IMR-90 (cell line): ENCODE results near the gene GZMB. TPM values are rescaled to one million over a fixed set of nuclear protein-coding genes. Genes with fewer than 3 reads are reported as not detected.

ENCODE experiments used
- ATAC-seq: fragments of 200-7000 bp; cut with Tn5 transposase; 2 replicates; pipeline ENCODE4 v1.9.1; 2020; ENCODE audit warnings: low read depth, mild to moderate bottlenecking, moderate library complexity
- BruUV-seq: library from RNA; stranded (reverse); fragments of 400-500 nt; replicated peaks from 2 replicates; lab custom pipeline; 2021; lab: Mats Ljungman, UMichigan
- CTCF ChIA-PET: fragments of 300-600 bp; formaldehyde crosslinking; extraction: SDS; loops from one replicate; lab custom pipeline; 2021; ENCODE audit warnings: antibody characterized with exemption; lab: Yijun Ruan, JAX
- POLR2A ChIA-PET: fragments of 300-600 bp; sonication (Branson Sonifier 250); formaldehyde crosslinking; loops from one replicate; lab custom pipeline; 2022; ENCODE audit warnings: antibody characterized with exemption; ENCODE audit not compliant: unreplicated experiment; lab: Charles Lee
- DNase-seq: peaks from one replicate; pipeline ENCODE4 v3.0.0; 2013
- H2AFZ ChIP-seq: replicated peaks from 2 replicates; pipeline ENCODE3; 2013; ENCODE audit warnings: low read length, mild to moderate bottlenecking; ENCODE audit not compliant: poor library complexity
- H2AK5ac ChIP-seq: 2 replicates; pipeline ENCODE4 v1.6.1; 2013; ENCODE audit warnings: low read depth, low read length, inconsistent platforms
- H2AK9ac ChIP-seq: replicated peaks from 2 replicates; pipeline ENCODE3; 2013; ENCODE audit warnings: mild to moderate bottlenecking, low read depth, low read length, moderate library complexity; ENCODE audit not compliant: poor library complexity
- H2BK120ac ChIP-seq: 2 replicates; pipeline ENCODE4 v1.6.1; 2013; ENCODE audit warnings: low read depth, low read length, inconsistent platforms
- H2BK15ac ChIP-seq: 3 replicates; pipeline ENCODE4 v1.6.1; 2013; ENCODE audit warnings: low read depth, low read length, inconsistent platforms
- H2BK20ac ChIP-seq: 2 replicates; pipeline ENCODE4 v1.6.1; 2013; ENCODE audit warnings: low read depth, mild to moderate bottlenecking, inconsistent platforms, low read length, moderate library complexity
- H2BK5ac ChIP-seq: 2 replicates; pipeline ENCODE4 v1.6.1; 2013; ENCODE audit warnings: mild to moderate bottlenecking, low read depth, low read length, inconsistent platforms; ENCODE audit not compliant: poor library complexity, severe bottlenecking
- H3K14ac ChIP-seq: replicated peaks from 2 replicates; pipeline ENCODE4 v1.6.1; 2013; ENCODE audit warnings: low read depth, low read length, inconsistent platforms
- H3K18ac ChIP-seq: 2 replicates; pipeline ENCODE4 v1.6.1; 2013; ENCODE audit warnings: low read depth, low read length, control low read depth
- H3K23ac ChIP-seq: 2 replicates; pipeline ENCODE4 v1.6.1; 2013; ENCODE audit warnings: low read depth, low read length, inconsistent platforms
- H3K27ac ChIP-seq: 2 replicates; pipeline ENCODE4 v1.5.1; 2013; ENCODE audit warnings: mild to moderate bottlenecking, control low read depth, low read length; ENCODE audit not compliant: insufficient read depth
- H3K27me3 ChIP-seq: 2 replicates; pipeline ENCODE4 v1.6.1; 2013; ENCODE audit warnings: low read length; ENCODE audit not compliant: control insufficient read depth, insufficient read depth
- H3K36me3 ChIP-seq: 2 replicates; pipeline ENCODE4 v1.6.1; 2013; ENCODE audit warnings: low read length, mixed read lengths; ENCODE audit not compliant: control insufficient read depth, insufficient read depth
- H3K4ac ChIP-seq: 2 replicates; pipeline ENCODE4 v1.6.1; 2013; ENCODE audit warnings: low read depth, low read length, inconsistent platforms
- H3K4me1 ChIP-seq: 2 replicates; pipeline ENCODE4 v1.6.1; 2013; ENCODE audit warnings: low read length, mixed read lengths; ENCODE audit not compliant: control insufficient read depth, insufficient read depth
- H3K4me2 ChIP-seq: 2 replicates; pipeline ENCODE4 v1.6.1; 2013; ENCODE audit warnings: low read depth, mild to moderate bottlenecking, control low read depth, low read length, moderate library complexity
- H3K4me3 ChIP-seq: 2 replicates; pipeline ENCODE4 v1.5.1; 2013; ENCODE audit warnings: low read depth, mild to moderate bottlenecking, control low read depth, low read length, moderate library complexity; ENCODE audit not compliant: insufficient read depth
- H3K56ac ChIP-seq: 2 replicates; pipeline ENCODE4 v1.6.1; 2013; ENCODE audit warnings: low read length, inconsistent platforms; ENCODE audit not compliant: insufficient read depth; ENCODE audit errors: extremely low read depth
- H3K79me1 ChIP-seq, 2 experiments: 2 replicates each; pipeline ENCODE4 v1.6.1; 2013; ENCODE audit warnings: low read length in 2 of 2, inconsistent platforms in 1 of 2, low read depth in 1 of 2
- H3K9ac ChIP-seq: 2 replicates; pipeline ENCODE4 v1.6.1; 2013; ENCODE audit warnings: low read depth, low read length, control low read depth
- H3K9me1 ChIP-seq: 2 replicates; pipeline ENCODE4 v1.6.1; 2013; ENCODE audit warnings: low read length, inconsistent platforms; ENCODE audit not compliant: insufficient read depth
- H3K9me3 ChIP-seq: 2 replicates; pipeline ENCODE4 v1.6.1; 2013; ENCODE audit warnings: low read length; ENCODE audit not compliant: control insufficient read depth, insufficient read depth
- H4K20me1 ChIP-seq: 2 replicates; pipeline ENCODE4 v1.6.1; 2013; ENCODE audit warnings: low read length, inconsistent platforms; ENCODE audit not compliant: insufficient read depth
- H4K5ac ChIP-seq: 2 replicates; pipeline ENCODE4 v1.6.1; 2013; ENCODE audit warnings: mild to moderate bottlenecking, low read depth, low read length, control low read depth
- H4K8ac ChIP-seq, 2 experiments: 2 replicates each; pipeline ENCODE4 v1.6.1; 2013; ENCODE audit warnings: low read depth in 2 of 2, low read length in 2 of 2, control low read depth in 1 of 2, inconsistent platforms in 1 of 2
- H4K91ac ChIP-seq: 2 replicates; pipeline ENCODE4 v1.6.1; 2013; ENCODE audit warnings: low read depth, low read length, inconsistent platforms; ENCODE audit not compliant: insufficient read depth
- FOS ChIP-seq: fragments of 150-350 bp; IDR thresholded peaks from 2 replicates; pipeline ENCODE4 v1.6.1; 2016; ENCODE audit warnings: low read depth, low read length
- MAZ ChIP-seq: IDR thresholded peaks from 2 replicates; pipeline ENCODE4 v1.6.1; 2012; ENCODE audit warnings: low read depth, mild to moderate bottlenecking, low read length, improper control_type of control experiment, moderate library complexity, borderline replicate concordance
- NFE2L2 ChIP-seq: fragments of 150-350 bp; IDR thresholded peaks from 2 replicates; pipeline ENCODE4 v1.6.1; 2016; ENCODE audit warnings: low read depth, mild to moderate bottlenecking, low read length
- POLR2A ChIP-seq: IDR thresholded peaks from 2 replicates; pipeline ENCODE4 v1.6.1; 2012; ENCODE audit warnings: mild to moderate bottlenecking, low read depth, low read length
- RFX5 ChIP-seq: IDR thresholded peaks from 2 replicates; pipeline ENCODE4 v1.8.0; 2012; ENCODE audit warnings: low read depth, mild to moderate bottlenecking, low read length, moderate library complexity
- WGBS, 2 experiments: methylation state at CpG; one replicate each; pipeline versions ENCODE4 v1.1.5 to v1.1.7; 2013; ENCODE audit warnings: missing lambda C conversion rate in 2 of 2; ENCODE audit not compliant: insufficient read length in 1 of 2; ENCODE audit errors: extremely low coverage in 2 of 2; 5-methylcytosine and 5-hydroxymethylcytosine counted together
- dilution Hi-C: fragments of 300-500 bp; cut with HindIII; formaldehyde crosslinking; loops from one replicate; pipeline ENCODE4 v1.14.3; 2018; ENCODE audit warnings: low sequenced_read_pairs; ENCODE audit not compliant: unreplicated experiment
- in situ Hi-C: fragments of 300-500 bp; cut with MboI; formaldehyde crosslinking; loops from 3 replicates; pipeline ENCODE4 v1.14.3; 2019; ENCODE audit warnings: low sequenced_read_pairs, inconsistent platforms, mixed read lengths
- intact Hi-C: fragments of 100-400 bp; cut with micrococcal nuclease; formaldehyde crosslinking; loops from 2 replicates; pipeline ENCODE4 v1.10.0; 2022
- polyA plus RNA-seq, 3 experiments: library from polyadenylated mRNA; depleted of rRNA; stranded (reverse); fragments of >200 nt; gene quantifications; 2 replicates each; pipeline ENCODE4 v1.2.3, GENCODE V29; 2012; ENCODE audit warnings: low replicate concordance in 1 of 3
- total RNA-seq: library from RNA; depleted of rRNA; stranded (reverse); fragments of >200 nt; gene quantifications from 2 replicates; pipeline ENCODE4 v1.2.3, GENCODE V29; 2012

Gene GZMB
- total and polyA plus RNA-seq, 2 of the 4 experiments (the other 2 are of a cell fraction), result not detected

DNA sequence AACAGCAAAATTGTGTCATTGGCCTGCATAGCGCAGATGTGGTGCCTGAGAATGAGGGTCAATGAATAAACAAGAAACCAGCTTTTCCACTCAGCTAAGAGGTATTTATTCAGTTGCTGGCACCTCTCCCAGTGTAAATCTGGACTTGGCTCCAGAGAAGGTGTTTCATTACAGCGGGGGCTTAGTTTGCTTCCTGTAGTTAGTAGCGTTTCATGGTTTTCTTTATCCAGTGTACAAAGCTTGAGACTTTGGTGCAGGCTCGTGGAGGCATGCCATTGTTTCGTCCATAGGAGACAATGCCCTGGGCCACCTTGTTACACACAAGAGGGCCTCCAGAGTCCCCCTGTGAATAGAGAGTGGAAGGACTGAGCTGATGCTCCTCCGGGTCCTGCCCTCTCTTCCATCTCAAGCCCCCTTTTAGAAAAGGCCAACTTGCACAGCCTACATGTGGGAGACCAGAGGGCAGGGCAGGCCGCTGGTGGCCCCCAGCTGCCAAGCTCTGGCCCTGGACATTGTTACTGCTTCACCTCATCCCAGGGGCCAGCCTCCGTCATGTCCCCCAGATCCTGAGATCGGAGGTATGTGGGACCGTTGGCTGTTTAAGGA lies 3.0 kb downstream of the GZMB start:
- no peaks in the 10 kb centered on the region for H3K27me3 ChIP-seq
- H2BK120ac ChIP-seq, result no peak overlapping the region
- no peak overlapping the region for H4K8ac ChIP-seq
- no peak overlapping the region for H4K91ac ChIP-seq
- H3K4me1 ChIP-seq, result no peaks in the 10 kb centered on the region
- 79% methylated on average over 2 of the region's 10 CpGs; no CpG with 5 or more reads in 1 of the 2 experiments for WGBS, 2 experiments
- no peak overlapping the region for H4K5ac ChIP-seq
- POLR2A ChIA-PET, result no interaction called here
- no peak overlapping the region for H2BK20ac ChIP-seq
- no peak overlapping the region for H3K23ac ChIP-seq
- no peak overlapping the region for H2AFZ ChIP-seq
- no peak overlapping the region for H3K4me2 ChIP-seq
- no peak overlapping the region for H3K18ac ChIP-seq
- CTCF ChIA-PET, result no interaction called here
- H3K9me1 ChIP-seq, result no peaks in the 10 kb centered on the region
- no peak overlapping the region for H2AK9ac ChIP-seq
- H3K14ac ChIP-seq, result no peak overlapping the region
- H3K27ac ChIP-seq, result no peak overlapping the region
- no peaks in the 10 kb centered on the region for H4K20me1 ChIP-seq
- no peaks in the 10 kb centered on the region for H3K79me1 ChIP-seq
- dilution Hi-C loops (no loop called here), intact Hi-C loops (no loop called here), in situ Hi-C loops (no loop called here)
- no peak overlapping the region for H2AK5ac ChIP-seq
- no peaks in the 10 kb centered on the region for H3K9me3 ChIP-seq
- TF ChIP-seq NFE2L2, result no peak
- no peak for TF ChIP-seq MAZ
- TF ChIP-seq POLR2A, result no peak
- no peak for TF ChIP-seq FOS
- no peak for TF ChIP-seq RFX5
- peak; percentile 67 for DNase-seq
- no peak overlapping the region for H3K9ac ChIP-seq
- H3K56ac ChIP-seq, result no peak overlapping the region
- no peak overlapping the region for H3K4ac ChIP-seq
- no TSS peak for BruUV-seq
- no peak overlapping the region for H2BK5ac ChIP-seq
- H3K36me3 ChIP-seq, result no peaks in the 10 kb centered on the region
- no peak overlapping the region for H3K4me3 ChIP-seq
- peak; percentile 42 for ATAC-seq
- H2BK15ac ChIP-seq, result no peak overlapping the region
